PC-3 (cell line): ENCODE data around the gene RAB3GAP2. TPM values are rescaled to one million over a fixed set of nuclear protein-coding genes. Genes with fewer than 3 reads are reported as not detected.
"Not testable (repeated sequence)": the region's sequence is repeated elsewhere in the genome, so short reads cannot be mapped to it uniquely, and the experiment has no call there.

Experiments used
- ATAC-seq: fragments of 200-7000 bp; cut with Tn5 transposase; 2 replicates; pipeline ENCODE4 v1.9.1; 2020; ENCODE audit warnings: mild to moderate bottlenecking, moderate library complexity
- BruUV-seq: library from RNA; stranded (reverse); fragments of 400-500 nt; replicated peaks from 2 replicates; lab custom pipeline; 2021; lab: Mats Ljungman, UMichigan
- CTCF ChIA-PET: fragments of 300-600 bp; sonication (Branson Sonifier 250); formaldehyde crosslinking; loops from one replicate; lab custom pipeline; 2022; ENCODE audit warnings: antibody characterized with exemption; lab: Charles Lee
- POLR2A ChIA-PET: fragments of 300-600 bp; sonication (Branson Sonifier 250); formaldehyde crosslinking; loops from one replicate; lab custom pipeline; 2022; ENCODE audit warnings: antibody characterized with exemption; ENCODE audit not compliant: unreplicated experiment; lab: Charles Lee
- DNase-seq: peaks from one replicate; pipeline ENCODE4 v3.0.0-alpha.2; 2015
- H2AFZ ChIP-seq: fragments of 300-600 bp; sonication (generic); 2 replicates; pipeline ENCODE4 v1.6.0; 2016; ENCODE audit warnings: antibody characterized with exemption, low read length
- H3F3A ChIP-seq: fragments of 300-600 bp; sonication (generic); one replicate; pipeline ENCODE4 v1.6.0; 2017; ENCODE audit warnings: antibody characterized with exemption, low read length, control low read depth, mild to moderate bottlenecking; ENCODE audit not compliant: unreplicated experiment
- H3K27ac ChIP-seq: fragments of 300-600 bp; sonication (generic); 2 replicates; pipeline ENCODE4 v1.5.1; 2016; ENCODE audit warnings: mild to moderate bottlenecking, low read length
- H3K27me3 ChIP-seq: fragments of 300-600 bp; sonication (generic); 2 replicates; pipeline ENCODE4 v1.6.1; 2016; ENCODE audit warnings: low read length, mixed read lengths
- H3K36me3 ChIP-seq: fragments of 300-600 bp; sonication (generic); 2 replicates; pipeline ENCODE4 v1.6.1; 2016; ENCODE audit warnings: low read depth, mixed run types, low read length, mixed read lengths
- H3K4me1 ChIP-seq: fragments of 300-600 bp; sonication (generic); 2 replicates; pipeline ENCODE4 v1.5.1; 2016; ENCODE audit warnings: low read length; ENCODE audit not compliant: insufficient read depth
- H3K4me2 ChIP-seq: fragments of 300-600 bp; sonication (generic); 2 replicates; pipeline ENCODE4 v1.6.0; 2016; ENCODE audit warnings: low read length
- H3K4me3 ChIP-seq: fragments of 300-600 bp; sonication (generic); 2 replicates; pipeline ENCODE4 v1.5.1; 2016; ENCODE audit warnings: mild to moderate bottlenecking, low read length, mixed read lengths
- H3K79me2 ChIP-seq: fragments of 300-600 bp; sonication (generic); 2 replicates; pipeline ENCODE4 v1.6.1; 2017; ENCODE audit warnings: low read length, mixed read lengths
- H3K9ac ChIP-seq: fragments of 300-600 bp; sonication (generic); 2 replicates; pipeline ENCODE4 v1.6.0; 2016; ENCODE audit warnings: mild to moderate bottlenecking, low read length
- H3K9me2 ChIP-seq: fragments of 300-600 bp; sonication (generic); replicated peaks from 2 replicates; pipeline ENCODE4 v1.6.1; 2016; ENCODE audit warnings: mixed run types, low read length, mixed read lengths
- H3K9me3 ChIP-seq: fragments of 300-600 bp; sonication (generic); 2 replicates; pipeline ENCODE4 v1.6.1; 2016; ENCODE audit warnings: low read length, mixed read lengths
- H4K20me1 ChIP-seq: fragments of 300-600 bp; sonication (generic); 2 replicates; pipeline ENCODE4 v1.6.1; 2016; ENCODE audit warnings: low read length, mixed read lengths
- CTCF ChIP-seq: fragments of 300-600 bp; sonication (generic); conservative IDR thresholded peaks from 2 replicates; pipeline ENCODE4 v1.5.1; 2017; ENCODE audit warnings: antibody characterized with exemption, low read depth, mild to moderate bottlenecking, low read length
- EZH2 ChIP-seq: fragments of 300-600 bp; sonication (generic); IDR thresholded peaks from one replicate; pipeline ENCODE4 v1.6.1; 2017; ENCODE audit warnings: antibody characterized with exemption, mild to moderate bottlenecking, low read length; ENCODE audit not compliant: unreplicated experiment
- EZH2phosphoT487 ChIP-seq: fragments of 300-600 bp; sonication (generic); IDR thresholded peaks from 2 replicates; pipeline ENCODE4 v1.6.1; 2018; ENCODE audit warnings: mild to moderate bottlenecking, antibody characterized with exemption, low read length, borderline replicate concordance
- intact Hi-C: fragments of 100-400 bp; cut with micrococcal nuclease; formaldehyde crosslinking; loops from 2 replicates; pipeline ENCODE4 v1.9.0; 2023
- total RNA-seq: library from RNA; depleted of rRNA; stranded (reverse); fragments of >200 nt; gene quantifications from 2 replicates; pipeline ENCODE4 v1.2.3, GENCODE V29; 2014

The RAB3GAP2 gene
- total RNA-seq, 1 experiment from 2014 or later, result 16.7 TPM

DNA sequence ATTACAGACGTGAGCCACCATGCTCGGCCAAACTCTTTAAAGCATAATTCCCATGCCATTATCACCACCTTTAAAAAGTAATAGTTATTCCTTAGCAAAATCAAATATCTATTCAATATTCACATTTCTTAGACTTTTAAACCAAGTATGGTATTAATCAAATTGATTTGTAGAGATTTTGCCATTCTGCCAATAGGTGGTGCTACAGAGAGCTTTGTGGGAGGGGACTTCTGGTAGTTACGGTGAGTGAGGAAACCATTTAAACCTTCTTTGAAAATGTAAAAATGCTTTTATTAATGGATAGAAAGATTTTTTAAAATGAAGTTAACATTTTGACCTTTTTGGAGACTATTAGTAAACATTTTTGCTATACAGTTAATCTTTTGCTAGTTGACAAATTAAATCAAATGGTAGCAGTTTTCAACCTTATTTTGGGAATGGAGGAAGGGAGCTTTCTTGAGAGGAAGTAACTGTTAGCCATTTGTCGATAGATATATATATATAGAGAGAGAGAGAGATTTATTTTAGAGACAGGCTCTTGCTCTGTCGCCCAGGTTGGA lies 159.0 kb downstream of the RAB3GAP2 start:
- Histone ChIP-seq H3K27ac (no peak overlapping the region), H2AFZ (no peak overlapping the region), H4K20me1 (no peaks in the 10 kb centered on the region), H3K4me2 (no peak overlapping the region), H3K9me2 (no peaks in the 10 kb centered on the region), H3K36me3 (peaks cover 51% of the 10 kb centered on the region), H3F3A (no peaks in the 10 kb centered on the region), H3K27me3 (no peaks in the 10 kb centered on the region), H3K4me3 (no peak overlapping the region), H3K9me3 (no peaks in the 10 kb centered on the region), H3K79me2 (no peaks in the 10 kb centered on the region), H3K4me1 (no peaks in the 10 kb centered on the region), H3K9ac (no peak overlapping the region)
- intact Hi-C loops, result no loop called here
- ATAC-seq (peak; percentile 48; the same call in 1 of the 2 replicates), DNase-seq (peak; percentile 64)
- TF ChIP-seq CTCF (peak; percentile 79), EZH2phosphoT487 (no peak)
- POLR2A ChIA-PET, result no interaction called here
- CTCF ChIA-PET, result interaction anchor here (0.6 kb wide), 2 partner anchors 29 to 51 kb away, joined by 3 to 10 read pairs; no protein-coding TSS in a partner anchor
- no TSS peak for BruUV-seq

DNA sequence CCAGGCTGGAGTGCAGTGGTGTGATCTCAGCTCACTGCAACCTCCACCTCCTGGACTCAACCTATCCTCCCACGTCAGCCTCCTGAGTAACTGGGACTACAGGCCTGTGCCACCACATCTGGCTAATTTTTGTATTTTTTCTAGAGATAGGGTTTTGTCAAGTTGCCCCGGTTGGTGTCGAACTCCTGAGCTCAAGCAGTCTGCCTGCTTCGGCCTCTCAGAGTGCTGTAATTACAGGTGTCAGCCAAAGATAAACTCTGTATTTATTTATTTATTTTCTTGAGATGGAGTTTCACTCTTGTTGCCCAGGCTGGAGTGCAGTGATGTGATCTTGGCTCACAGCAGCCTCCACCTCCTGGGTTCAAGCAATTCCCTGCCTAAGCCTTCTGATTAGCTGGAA lies 159.7 kb downstream of the RAB3GAP2 start:
- intact Hi-C loops, H3K4me1 ChIP-seq, H4K20me1 ChIP-seq, POLR2A ChIA-PET, H2AFZ ChIP-seq, H3K27ac ChIP-seq, H3K9me2 ChIP-seq, H3K9ac ChIP-seq, DNase-seq, H3K9me3 ChIP-seq, H3F3A ChIP-seq, H3K79me2 ChIP-seq, ATAC-seq, BruUV-seq, H3K4me2 ChIP-seq, H3K4me3 ChIP-seq, H3K27me3 ChIP-seq: not testable (repeated sequence)
- H3K36me3 ChIP-seq, result peaks cover 48% of the 10 kb centered on the region
- CTCF ChIA-PET, result interaction anchor here (0.6 kb wide), 2 partner anchors 29 to 72 kb away, joined by 3 read pairs; no protein-coding TSS in a partner anchor

GRCh38 chr1:220110473-220110872 lies 161.8 kb downstream of the RAB3GAP2 start:
- H3K9me3 ChIP-seq, H3K27ac ChIP-seq, BruUV-seq, H3K9me2 ChIP-seq, H3K79me2 ChIP-seq, H3K27me3 ChIP-seq, CTCF ChIA-PET, intact Hi-C loops, H3K4me2 ChIP-seq, POLR2A ChIA-PET, H3K4me3 ChIP-seq, H3K4me1 ChIP-seq, H3F3A ChIP-seq, H3K9ac ChIP-seq, ATAC-seq, DNase-seq, H2AFZ ChIP-seq, H4K20me1 ChIP-seq: not testable (repeated sequence)
- peaks cover 49% of the 10 kb centered on the region for H3K36me3 ChIP-seq

DNA sequence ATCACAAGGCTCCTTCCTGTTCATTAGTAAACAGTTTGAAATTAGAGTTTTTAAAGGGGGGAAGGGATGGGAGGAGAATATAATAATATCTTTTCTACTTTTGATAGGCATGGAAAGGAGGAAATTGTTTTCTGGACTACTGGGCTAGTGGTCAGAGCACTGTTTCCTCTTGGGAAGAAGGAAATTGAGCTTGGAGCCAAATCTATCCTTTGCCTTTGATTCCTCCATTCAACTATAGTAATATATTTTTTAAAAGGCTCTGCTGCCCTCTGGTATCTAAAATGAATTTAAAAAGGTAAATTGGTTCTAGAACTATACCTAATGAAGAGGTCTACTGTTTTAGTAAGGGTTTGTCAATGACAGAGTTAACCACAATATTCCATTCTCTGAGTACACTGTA lies 172.4 kb downstream of the RAB3GAP2 start:
- BruUV-seq, result no TSS peak
- DNase-seq (no peak), ATAC-seq (no peak)
- no peaks in the 10 kb centered on the region for H3K9me2 ChIP-seq
- intact Hi-C loops, result no loop called here
- H3K4me2 ChIP-seq, result no peak overlapping the region
- H3K4me1 ChIP-seq, result peaks cover 12% of the 10 kb centered on the region
- no peak overlapping the region for H3K27ac ChIP-seq
- no peaks in the 10 kb centered on the region for H3K9me3 ChIP-seq
- ChIA-PET CTCF (no interaction called here), POLR2A (interaction anchor here (0.5 kb wide), 1 partner anchor 10 kb away, joined by 8 read pairs; no protein-coding TSS in a partner anchor)
- no peaks in the 10 kb centered on the region for H3K27me3 ChIP-seq
- H4K20me1 ChIP-seq, result no peaks in the 10 kb centered on the region
- H3K36me3 ChIP-seq, result peaks cover 44% of the 10 kb centered on the region
- no peak for TF ChIP-seq CTCF
- no peak for TF ChIP-seq EZH2phosphoT487
- no peak for TF ChIP-seq EZH2
- peaks cover 18% of the 10 kb centered on the region for H3K79me2 ChIP-seq
- no peaks in the 10 kb centered on the region for H3F3A ChIP-seq
- no peak overlapping the region for H3K4me3 ChIP-seq
- no peak overlapping the region for H3K9ac ChIP-seq
- no peak overlapping the region for H2AFZ ChIP-seq
